Fibroblast of skin of back (primary cell): ENCODE measurements around the gene LYRM2.
A peak's percentile ranks its signal among the peaks of the same experiment; 100 is the strongest.

Experiments
- DNase-seq: peaks from one replicate; pipeline ENCODE4 v3.0.0-alpha.2; 2013

LYRM2 gene

DNA sequence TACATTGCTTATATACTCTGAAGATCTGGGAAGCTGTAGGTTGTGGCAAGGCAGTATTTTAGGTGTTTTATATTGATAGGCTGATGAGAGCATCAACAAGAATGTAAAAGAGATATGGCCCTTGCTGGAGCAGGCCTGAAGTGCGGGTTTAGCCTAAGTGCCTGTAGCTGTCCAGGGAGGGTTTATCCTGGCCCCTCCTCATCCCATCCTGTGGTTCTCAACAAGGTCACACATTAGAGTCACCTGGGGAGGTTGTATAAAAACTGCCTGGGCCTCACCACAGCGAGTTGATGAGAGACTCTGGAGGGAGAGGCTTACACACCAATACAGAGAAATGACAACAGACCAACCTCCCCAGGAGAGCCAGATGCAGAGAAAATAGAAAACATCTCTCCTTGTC is 48.4 kb downstream of the LYRM2 start:
- no peak for DNase-seq

DNA sequence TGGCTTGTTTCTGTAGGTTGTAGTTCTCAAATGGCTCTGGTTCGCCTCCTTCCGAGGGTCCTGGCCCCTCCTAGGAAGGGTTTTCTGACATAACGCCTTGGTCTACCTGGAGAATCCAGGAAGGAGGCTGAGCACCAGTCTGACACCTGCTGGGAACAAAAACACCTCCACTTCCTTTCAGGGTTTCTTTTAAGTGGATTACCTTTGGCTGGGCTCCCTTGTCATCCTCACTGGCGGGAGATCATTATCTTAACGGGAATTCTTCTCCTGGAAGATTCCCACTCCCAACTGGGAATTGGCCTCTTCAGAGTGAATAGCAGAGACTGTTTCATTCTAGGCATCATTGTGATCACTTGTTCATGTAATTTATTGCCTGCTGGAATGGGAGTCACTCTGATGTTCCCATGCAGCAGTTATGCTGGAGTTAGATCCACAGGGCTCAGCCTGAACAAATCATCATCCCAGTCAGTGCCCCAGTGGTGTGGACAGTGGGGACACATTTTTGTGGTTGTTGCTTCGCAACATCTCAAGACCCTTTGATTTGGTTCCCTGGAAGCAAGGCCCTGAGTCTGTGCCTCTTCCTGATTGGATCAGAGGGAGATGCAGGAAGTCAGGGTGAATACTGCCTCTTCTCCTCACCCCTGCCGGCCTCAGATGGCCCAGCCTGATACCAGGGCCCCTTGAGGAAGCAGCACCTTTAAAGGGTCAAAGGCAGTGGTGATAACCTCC is 49.1 kb downstream of the LYRM2 start:
- DNase-seq: no peak

DNA sequence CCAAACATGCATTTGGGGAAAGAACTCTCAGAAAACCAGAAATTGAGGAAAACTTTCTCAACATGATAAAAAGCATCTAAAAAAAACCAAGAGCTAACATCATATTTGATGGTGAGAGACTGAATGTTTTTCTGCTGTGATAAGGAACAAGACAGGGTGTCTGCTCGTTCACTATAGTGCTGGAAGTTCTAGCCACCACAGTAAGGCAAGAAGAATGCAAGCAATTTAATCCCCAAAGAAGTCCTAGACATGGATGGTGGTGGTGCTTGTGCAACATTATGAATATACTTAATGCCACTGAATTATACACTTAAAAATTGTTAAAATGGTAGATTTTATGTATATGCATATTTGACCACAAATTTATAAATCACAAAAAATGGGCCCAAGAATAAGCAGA is 53.4 kb downstream of the LYRM2 start:
- peak; percentile 72 for DNase-seq

- no peak for DNase-seq
Observed at GRCh38 chr6:89584539-89584938, 54.0 kb downstream of the LYRM2 start.

DNA sequence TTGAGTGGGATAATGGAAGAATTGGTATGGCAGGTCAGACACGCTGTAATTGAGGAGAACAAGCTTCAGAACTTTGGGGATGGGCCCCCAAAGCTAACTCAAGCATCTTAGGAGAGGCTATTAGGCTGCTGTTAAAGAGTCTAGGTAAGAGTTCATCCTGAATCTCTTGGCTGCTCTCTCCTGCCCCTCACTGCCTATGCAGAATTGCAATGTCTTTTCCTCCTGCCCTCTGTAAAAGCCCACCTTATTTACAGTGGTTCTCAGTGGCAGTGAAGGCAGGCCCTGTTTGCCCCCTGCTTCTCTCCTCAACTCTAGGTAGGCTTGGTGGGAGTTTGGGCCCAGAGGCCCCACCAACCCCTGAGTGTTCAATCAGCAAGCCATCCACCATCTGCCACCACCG is 55.0 kb downstream of the LYRM2 start:
- no peak for DNase-seq

DNA sequence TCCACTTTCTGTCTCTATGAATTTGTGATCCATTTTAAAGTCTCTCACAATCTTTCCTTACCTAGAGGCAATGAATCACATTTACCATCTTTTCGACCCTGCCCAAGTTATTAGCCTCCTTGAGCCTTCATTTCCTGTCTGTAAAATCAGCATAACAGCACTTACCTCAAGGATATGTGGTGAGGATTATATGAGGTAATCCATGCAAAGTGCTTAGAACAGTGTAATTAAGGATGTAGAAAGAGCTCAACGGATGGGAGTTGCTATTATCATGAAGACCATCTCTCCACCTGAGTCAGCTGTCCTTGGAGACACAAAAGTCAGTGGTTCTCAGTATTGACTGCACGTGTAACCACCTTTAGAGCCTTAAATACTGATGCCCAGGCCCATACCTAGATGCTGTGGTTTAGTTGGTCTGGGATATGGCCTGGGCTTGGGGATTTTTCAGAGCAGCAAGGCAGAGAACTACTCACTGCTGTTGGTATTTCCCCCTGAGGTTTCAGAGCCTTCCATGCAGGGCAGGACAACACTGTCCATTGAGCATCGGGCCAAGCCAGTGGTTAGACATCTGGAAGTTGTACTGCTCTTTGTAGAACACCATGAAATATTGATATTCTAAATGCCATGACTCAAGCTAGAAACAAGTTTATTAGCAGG is 55.8 kb downstream of the LYRM2 start:
- no peak for DNase-seq

DNA sequence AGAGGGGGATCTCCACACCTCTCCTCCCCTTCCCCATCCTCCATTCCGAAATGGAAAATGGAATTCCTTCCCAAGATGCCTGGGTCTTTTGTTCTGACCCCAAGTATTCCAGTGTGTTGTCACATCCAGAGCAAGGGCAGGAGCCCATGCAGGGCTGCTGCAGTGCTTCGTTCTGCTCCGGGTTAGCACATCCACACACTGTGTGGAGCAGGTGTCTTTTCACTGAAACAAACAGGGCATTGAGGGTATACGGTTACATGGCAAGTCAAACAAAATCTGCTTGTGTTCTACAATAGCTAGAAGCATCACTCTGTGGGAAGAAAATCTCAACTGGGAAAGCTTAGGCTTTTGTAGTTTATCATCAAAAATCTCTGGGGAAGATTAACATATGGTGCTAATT is 56.9 kb downstream of the LYRM2 start:
- DNase-seq: no peak

DNA sequence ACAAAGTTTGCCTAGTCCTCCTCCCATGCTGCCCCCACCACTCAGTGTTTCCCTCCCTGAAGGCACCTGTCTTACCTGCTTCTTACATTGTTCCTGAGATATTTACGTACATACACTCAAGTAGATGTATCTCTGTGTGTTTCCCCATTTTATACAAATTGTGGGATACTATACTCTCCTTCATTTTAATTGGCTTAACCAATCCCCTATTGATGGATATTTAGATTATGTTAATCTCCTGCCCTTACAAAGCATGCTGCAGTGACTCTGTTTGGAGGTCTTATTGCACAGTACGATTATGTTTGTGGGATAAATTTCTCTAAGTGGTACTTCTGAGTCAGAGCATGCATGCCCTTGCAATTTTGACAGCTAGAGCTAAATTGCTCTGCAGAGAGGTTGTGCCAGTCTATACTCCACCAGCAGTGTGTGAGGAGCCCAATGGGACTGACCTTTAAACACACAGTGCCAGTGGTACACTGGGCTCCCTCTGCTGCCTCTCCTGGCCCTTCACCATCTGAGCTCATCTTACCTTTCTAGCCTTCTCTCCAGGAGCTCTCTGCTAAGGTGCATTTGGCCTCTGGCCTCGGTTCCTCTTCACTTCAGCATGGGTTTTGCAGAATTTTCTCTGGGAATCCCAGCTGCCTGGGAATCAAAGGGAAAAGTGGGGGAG is 57.4 kb downstream of the LYRM2 start:
- DNase-seq: no peak

DNA sequence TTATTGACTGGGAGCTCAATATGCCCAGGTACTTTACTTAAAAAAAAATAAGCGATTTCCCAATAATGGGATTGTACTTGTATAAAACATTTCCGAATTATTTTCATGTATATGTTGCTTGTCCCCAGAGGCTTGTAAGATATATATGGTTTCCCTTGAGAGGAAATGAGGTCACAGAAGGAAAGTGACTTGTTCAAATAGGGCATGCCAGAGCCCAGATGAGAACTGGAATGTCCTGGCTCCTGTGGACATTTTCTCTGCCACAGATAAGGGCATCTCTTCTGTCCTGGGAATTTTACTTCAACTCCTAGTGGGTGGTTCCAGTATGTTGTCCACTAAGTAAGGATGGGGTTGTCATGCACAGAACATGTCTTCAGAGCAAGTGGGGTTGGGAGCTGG is 63.0 kb downstream of the LYRM2 start:
- DNase-seq: peak; percentile 48

DNA sequence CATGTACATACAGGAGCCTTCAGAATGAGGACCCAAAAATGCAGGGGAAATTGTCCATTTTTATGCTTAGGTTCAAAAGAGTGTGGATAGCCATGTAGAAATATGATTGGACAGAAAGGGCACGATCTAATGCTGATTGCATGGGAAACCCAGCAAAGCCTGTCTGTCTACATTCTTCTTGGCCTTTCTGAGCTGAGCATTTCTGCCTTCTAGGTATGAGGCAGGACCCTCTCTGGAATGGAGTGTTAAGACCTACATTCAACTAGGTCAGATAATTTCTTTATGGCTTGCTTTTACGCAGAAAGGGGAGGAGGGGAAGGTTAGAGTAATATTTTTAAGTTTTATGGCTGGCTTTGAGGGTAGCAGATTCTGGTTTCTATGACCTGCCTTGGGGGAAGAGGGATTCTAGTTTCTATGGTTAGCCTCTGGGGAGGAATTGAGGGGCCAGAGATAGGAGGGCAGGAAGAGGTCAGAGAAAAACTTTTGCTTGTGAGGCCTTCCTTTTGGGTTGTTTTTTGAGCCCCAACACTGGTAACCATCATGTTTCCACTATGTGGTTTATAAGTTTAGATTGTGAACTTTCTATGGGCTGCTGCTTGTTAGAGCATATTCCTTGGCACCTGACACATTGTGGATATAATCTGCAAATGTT is 63.5 kb downstream of the LYRM2 start:
- no peak for DNase-seq

DNA sequence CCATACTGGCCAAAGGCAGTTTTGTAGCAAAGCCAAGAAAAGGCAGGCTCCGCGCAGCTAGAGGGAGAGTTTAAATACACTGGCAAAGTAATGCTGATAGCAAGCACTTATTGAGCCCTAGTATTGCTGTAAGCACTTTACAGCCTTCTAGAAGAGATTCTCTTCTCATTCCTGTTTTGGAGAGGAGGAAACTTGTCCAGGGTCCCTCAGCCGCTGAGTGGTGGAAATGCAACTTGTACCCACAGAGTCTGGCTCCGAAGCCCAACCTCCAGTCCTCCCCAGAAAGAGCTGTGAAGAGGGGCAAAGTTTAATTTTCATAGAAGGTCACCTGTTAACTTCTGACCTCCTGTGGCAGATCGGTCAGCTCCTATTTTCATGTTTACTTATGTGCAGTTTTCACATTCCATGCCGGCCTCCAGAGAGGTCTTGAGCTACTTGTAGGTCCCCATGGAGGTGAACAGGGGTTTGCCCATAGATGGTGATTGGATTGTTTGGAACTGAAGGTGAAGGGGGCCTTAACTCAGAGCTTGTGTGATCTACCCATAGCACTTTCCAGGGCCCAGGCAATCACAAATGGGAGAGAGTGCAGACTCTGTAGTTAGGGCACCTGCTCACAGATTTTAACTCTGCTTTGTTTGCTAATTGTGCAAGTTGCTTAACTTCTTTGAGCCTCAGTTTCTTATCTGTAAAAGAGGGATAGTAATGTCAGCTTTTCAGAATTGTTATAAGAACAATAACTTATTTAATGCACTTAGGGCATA is 70.7 kb downstream of the LYRM2 start:
- no peak for DNase-seq

GRCh38 chr6:89566930-89567629 is 71.5 kb downstream of the LYRM2 start:
- no peak for DNase-seq

DNA sequence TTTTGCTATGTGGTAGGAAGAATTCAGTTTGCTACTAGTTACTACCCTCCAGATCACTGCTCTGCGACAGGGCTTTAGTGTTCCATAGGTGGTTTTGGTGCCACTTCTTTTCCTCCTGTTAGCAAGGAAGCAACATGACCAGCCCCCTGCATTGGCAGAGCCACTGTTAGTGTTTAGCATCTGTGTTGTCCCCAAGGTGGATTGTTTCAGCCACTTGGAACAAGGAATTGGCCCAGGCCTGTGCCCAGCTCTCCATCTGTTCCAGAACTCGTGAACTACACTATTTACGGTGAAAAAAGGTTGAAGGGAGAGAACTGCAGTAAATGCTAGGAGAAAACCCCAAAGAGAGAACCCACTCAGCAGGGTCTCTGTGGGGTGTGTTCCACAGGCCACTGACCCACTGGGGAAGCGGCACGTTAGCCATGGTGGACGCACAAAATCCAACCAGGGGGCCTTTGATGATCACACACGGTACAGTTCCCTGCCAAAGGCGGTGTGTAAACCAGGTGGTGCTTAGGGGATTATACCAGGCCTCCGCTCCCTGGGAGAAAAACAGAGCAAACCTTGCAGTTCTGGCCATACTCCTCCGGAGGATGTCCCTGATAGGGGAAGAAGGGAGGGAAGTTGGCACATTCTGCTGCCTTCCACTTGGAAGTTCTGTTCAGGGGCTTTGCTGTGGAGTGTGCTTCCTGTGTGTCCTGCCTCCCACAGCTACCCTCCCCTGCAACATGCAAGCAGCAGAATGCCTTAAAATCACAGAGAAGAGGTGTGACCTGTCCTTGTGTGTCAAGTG is 72.3 kb downstream of the LYRM2 start:
- DNase-seq: no peak

DNA sequence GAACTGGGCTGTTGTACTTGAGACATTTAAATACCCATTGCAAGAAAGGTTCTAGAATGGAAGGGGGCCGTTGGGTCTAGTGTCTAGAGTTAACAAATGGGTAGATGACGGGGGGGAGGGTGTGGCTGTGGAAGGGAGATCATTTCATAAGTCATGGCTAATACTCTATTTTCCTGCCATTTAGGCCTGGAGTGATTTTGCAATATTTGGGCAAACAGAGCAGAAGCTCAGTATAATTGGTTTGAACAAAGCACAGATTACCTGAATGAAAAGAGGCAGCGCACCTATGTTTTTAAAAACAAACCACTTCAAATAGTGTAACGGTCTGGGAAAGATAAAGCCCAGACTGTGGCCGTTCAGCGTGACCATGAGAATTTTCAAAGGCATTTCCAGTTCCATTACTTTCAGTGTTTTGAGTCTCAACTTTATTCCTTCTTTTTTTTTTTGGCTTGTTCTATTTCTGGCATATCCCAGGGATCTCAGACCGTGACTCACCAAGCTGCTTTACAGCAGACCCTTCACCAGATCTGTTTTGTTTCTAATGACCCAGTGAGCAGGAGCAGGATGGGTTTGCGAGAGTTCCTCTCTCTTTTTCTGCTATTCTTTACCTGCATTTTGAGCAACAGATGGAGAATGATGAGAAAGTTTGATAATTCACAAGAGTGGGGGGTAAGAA is 73.7 kb downstream of the LYRM2 start:
- DNase-seq: peak; percentile 59

DNA sequence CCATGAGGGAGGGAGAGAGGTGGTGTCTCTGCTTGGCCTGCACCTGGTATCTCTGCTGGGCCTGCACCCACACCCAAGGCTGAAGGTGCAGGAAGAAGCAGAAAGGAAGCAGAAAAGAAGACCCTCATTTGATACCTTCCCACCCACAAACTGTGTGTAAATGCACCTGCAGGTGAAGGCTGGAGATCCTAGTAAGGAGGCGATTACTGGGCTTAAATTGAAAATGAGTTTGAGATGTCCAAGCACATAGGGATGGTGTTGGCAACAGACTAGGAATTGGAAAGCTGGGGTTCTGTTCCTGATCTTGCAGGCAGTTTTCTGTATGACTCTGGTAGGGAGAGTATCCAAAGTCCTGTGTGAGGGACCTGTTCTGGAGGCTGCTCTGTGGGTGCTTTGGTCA is 74.7 kb downstream of the LYRM2 start:
- DNase-seq: no peak

DNA sequence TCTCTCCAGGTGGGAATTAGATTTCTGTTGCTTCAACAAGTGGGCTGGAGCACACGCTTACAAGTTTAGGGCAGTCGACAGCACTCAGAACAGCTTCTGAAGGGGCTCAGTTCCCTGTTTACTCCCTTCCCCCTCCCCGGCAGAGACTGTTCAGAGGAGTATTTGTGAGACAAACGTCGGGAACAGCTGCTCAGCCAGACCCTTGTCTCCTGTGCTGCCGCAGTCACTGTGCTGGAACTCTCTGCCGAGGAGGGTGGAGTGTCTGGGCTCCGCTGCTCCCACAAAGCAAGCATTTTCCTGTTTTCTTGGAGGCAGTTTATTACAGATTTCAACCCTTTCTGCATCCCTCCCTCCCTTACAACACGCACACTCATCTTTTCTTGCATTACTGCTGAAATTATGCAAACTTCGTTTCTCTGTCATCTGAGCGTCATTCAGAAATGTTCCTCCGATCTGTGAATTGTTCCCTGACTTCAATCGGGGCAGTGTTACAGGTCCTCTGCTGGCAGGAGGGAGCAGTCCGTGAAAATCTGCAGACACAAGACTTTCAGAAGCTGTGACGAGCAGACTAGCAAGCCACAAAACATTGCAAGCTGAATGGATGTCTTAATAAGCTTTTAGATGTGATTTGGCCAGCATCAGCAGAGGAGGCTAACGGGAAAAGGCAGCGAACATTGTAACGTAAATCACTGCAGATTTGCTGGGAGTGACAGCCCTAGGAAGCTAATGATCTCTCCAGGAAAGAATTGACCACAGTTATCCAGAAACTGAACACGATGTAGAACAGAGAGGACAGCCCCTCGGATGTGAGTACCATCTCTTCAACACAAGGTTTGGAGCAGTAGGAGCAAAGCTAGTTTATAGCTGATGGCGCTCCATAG is 76.2 kb downstream of the LYRM2 start:
- DNase-seq: peak; percentile 9

- peak; percentile 23 for DNase-seq
Observed at GRCh38 chr6:89559487-89559886, 79.1 kb downstream of the LYRM2 start.

DNA sequence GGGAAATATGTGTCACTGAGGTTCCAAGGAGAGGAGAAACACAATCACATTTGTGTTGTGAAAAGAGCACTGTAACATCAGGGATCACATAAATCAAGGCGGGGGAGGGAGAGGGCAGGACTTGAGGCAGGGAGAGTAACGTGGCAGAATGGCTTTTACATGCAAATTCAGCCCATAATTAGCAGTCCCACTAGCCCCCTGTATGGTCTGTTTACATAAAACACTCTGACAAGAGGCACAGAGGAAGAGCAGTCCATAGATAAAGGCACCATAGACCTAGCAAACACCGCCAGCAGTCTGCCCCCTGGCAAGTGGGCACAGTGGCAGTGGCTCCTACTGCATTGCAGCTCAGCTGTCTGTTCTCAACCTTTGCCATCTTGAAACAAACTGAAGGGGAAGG is 82.7 kb downstream of the LYRM2 start:
- DNase-seq: no peak

- no peak for DNase-seq
Observed at GRCh38 chr6:89555031-89555430, 83.5 kb downstream of the LYRM2 start.

DNA sequence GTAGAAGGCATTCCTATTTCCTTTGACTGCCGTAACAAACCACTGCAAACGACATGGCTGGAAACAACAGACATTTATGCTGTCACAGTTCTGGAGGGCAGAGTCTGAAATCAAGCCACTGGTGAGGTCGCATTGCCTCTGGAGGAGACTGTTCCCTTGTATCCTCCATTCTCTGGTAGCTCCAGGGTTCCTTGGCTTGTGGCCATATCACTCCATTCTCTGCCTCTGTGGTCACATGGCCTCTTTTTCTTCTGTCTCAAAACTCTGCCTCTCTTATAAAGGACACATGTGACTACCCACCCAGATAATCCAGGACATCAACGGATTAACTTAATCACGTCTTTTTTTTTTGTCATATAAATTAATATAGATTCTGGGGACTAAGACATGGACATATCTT is 84.4 kb downstream of the LYRM2 start:
- no peak for DNase-seq
